ENCODE data around the gene DENND1A.
A peak's percentile ranks its signal among the peaks of the same experiment; 100 is the strongest.
"Not testable (repeated sequence)": the region's sequence is repeated elsewhere in the genome, so short reads cannot be mapped to it uniquely, and the experiment has no call there.

DENND1A gene

GRCh38 chr9:123416176-123416575 lies 513.8 kb downstream of the DENND1A start:
- no peak for DNase-seq (ENCODE audit: low read depth in 2 of 2)

GRCh38 chr9:123414936-123415930 lies 514.7 kb downstream of the DENND1A start:
- no peak for DNase-seq (ENCODE audit: low read depth in 2 of 2)

- no peak for DNase-seq (ENCODE audit: low read depth in 2 of 2)
Observed at GRCh38 chr9:123414204-123414603, 515.7 kb downstream of the DENND1A start.

- DNase-seq (ENCODE audit: low read depth in 2 of 2): no peak
Observed at GRCh38 chr9:123412171-123412820, 517.6 kb downstream of the DENND1A start.

GRCh38 chr9:123411636-123412035 lies 518.3 kb downstream of the DENND1A start:
- DNase-seq (ENCODE audit: low read depth in 2 of 2): no peak

- no peak for DNase-seq (ENCODE audit: low read depth in 2 of 2)
Observed at GRCh38 chr9:123411191-123411590, 518.7 kb downstream of the DENND1A start.

GRCh38 chr9:123410281-123410910 lies 519.5 kb downstream of the DENND1A start:
- DNase-seq (ENCODE audit: low read depth in 2 of 2): no peak

- no peak for DNase-seq (ENCODE audit: low read depth in 2 of 2)
Observed at GRCh38 chr9:123408313-123409262, 521.3 kb downstream of the DENND1A start.

- DNase-seq (ENCODE audit: low read depth in 2 of 2): no peak
Observed at GRCh38 chr9:123407217-123407851, 522.6 kb downstream of the DENND1A start.

GRCh38 chr9:123406691-123407216 lies 523.2 kb downstream of the DENND1A start:
- no peak for DNase-seq (ENCODE audit: low read depth in 2 of 2)

GRCh38 chr9:123406016-123406415 lies 523.9 kb downstream of the DENND1A start:
- no peak for DNase-seq (ENCODE audit: low read depth in 2 of 2)

GRCh38 chr9:123402981-123403509 lies 526.9 kb downstream of the DENND1A start:
- DNase-seq (ENCODE audit: low read depth in 2 of 2): no peak

- no peak for DNase-seq (ENCODE audit: low read depth in 2 of 2)
Observed at GRCh38 chr9:123401879-123402513, 527.9 kb downstream of the DENND1A start.

GRCh38 chr9:123400926-123401503 lies 528.9 kb downstream of the DENND1A start:
- DNase-seq (ENCODE audit: low read depth in 2 of 2): no peak

GRCh38 chr9:123399803-123400378 lies 530.0 kb downstream of the DENND1A start:
- DNase-seq (ENCODE audit: low read depth in 2 of 2): peak; percentile 18 to 20

GRCh38 chr9:123398938-123399337 lies 531.0 kb downstream of the DENND1A start:
- DNase-seq (ENCODE audit: low read depth in 2 of 2): not testable (repeated sequence)

GRCh38 chr9:123397975-123398374 lies 532.0 kb downstream of the DENND1A start:
- DNase-seq (ENCODE audit: low read depth in 2 of 2): no peak

GRCh38 chr9:123395689-123396511 lies 534.0 kb downstream of the DENND1A start:
- DNase-seq (ENCODE audit: low read depth in 2 of 2): no peak

All from stimulated activated CD8-positive, alpha-beta memory T cell treated with anti-CD3 and anti-CD28 coated beads, Interleukin-2, amount 100 ng/mL, for 48 hours (primary cell).